C4-2B (cell line): ENCODE results near the gene SLX4IP.

Experiments used
- CTCF ChIP-seq: fragments of 450-650 bp; conservative IDR thresholded peaks from 2 replicates; pipeline ENCODE4 v1.5.1; 2017; ENCODE audit warnings: mild to moderate bottlenecking
- ZFX ChIP-seq: fragments of 450-650 bp; IDR thresholded peaks from 2 replicates; pipeline ENCODE4 v1.6.1; 2017

DNA sequence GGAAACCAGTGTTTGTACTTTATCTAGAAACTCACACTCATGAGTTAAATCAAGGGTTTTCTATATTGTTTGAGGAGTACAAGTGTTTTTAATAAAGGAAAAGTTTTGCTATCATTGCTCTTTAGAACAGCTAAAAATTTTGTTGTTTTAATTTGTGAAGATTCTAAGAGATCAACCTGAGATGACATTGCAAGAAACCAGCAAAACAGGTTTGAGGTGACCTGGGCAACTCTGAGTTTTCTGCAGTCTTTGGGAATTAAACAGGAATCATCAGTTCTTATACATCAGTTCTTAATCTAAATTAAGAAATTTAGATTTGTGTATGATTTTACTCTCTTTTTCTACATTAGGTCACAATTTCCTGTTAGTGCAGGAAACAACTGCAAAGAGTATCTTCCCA lies 124.2 kb downstream of the SLX4IP start:
- no peak for TF ChIP-seq CTCF
- TF ChIP-seq ZFX, result no peak
